GM18858 (cell line): Measurements from ENCODE around the gene PIK3C2G.
"Not testable (repeated sequence)": the region's sequence is repeated elsewhere in the genome, so short reads cannot be mapped to it uniquely, and the experiment has no call there.

Experiments used
- ATAC-seq: cut with Tn5 transposase; IDR thresholded peaks from one replicate; pipeline ENCODE4 v1.9.1; 2021; ENCODE audit not compliant: unreplicated experiment

PIK3C2G gene

GRCh38 chr12:18261273-18261672 is at the start of gene PIK3C2G:
TSS of gene PIK3C2G (plus strand) at chr12:18261518. CDS start at chr12:18282082, 20,564 bp downstream.
- no peak for ATAC-seq

GRCh38 chr12:18217966-18218365 is 43.4 kb upstream of the PIK3C2G start:
- no peak for ATAC-seq

- no peak for ATAC-seq
Observed at GRCh38 chr12:18221726-18222125, 39.6 kb upstream of the PIK3C2G start.

GRCh38 chr12:18222699-18223098 is 38.6 kb upstream of the PIK3C2G start:
- ATAC-seq, result no peak

GRCh38 chr12:18224745-18225144 is 36.6 kb upstream of the PIK3C2G start:
- ATAC-seq, result peak; percentile 46

GRCh38 chr12:18239526-18239925 is 21.8 kb upstream of the PIK3C2G start:
- no peak for ATAC-seq

- ATAC-seq, result no peak
Observed at GRCh38 chr12:18242380-18243089, 18.8 kb upstream of the PIK3C2G start.

GRCh38 chr12:18243238-18243637 is 18.1 kb upstream of the PIK3C2G start:
- no peak for ATAC-seq

- ATAC-seq, result no peak
Observed at GRCh38 chr12:18246066-18246465, 15.3 kb upstream of the PIK3C2G start.

- ATAC-seq, result no peak
Observed at GRCh38 chr12:18250313-18250916, 10.9 kb upstream of the PIK3C2G start.

GRCh38 chr12:18254081-18254480 is 7.2 kb upstream of the PIK3C2G start:
- no peak for ATAC-seq

GRCh38 chr12:18255004-18255403 is 6.3 kb upstream of the PIK3C2G start:
- not testable (repeated sequence) for ATAC-seq

- ATAC-seq, result no peak
Observed at GRCh38 chr12:18257251-18257650, 4.1 kb upstream of the PIK3C2G start.

GRCh38 chr12:18258929-18259328 is 2.4 kb upstream of the PIK3C2G start:
- ATAC-seq, result no peak

GRCh38 chr12:18259906-18260682 is 1.2 kb upstream of the PIK3C2G start:
- ATAC-seq, result no peak

- ATAC-seq, result no peak
Observed at GRCh38 chr12:18261906-18262305, 588 bp downstream of the PIK3C2G start.

- no peak for ATAC-seq
Observed at GRCh38 chr12:18262514-18262913, 1.2 kb downstream of the PIK3C2G start.

GRCh38 chr12:18264581-18265075 is 3.3 kb downstream of the PIK3C2G start:
- no peak for ATAC-seq

- no peak for ATAC-seq
Observed at GRCh38 chr12:18267427-18268099, 6.2 kb downstream of the PIK3C2G start.

GRCh38 chr12:18270958-18271460 is 9.7 kb downstream of the PIK3C2G start:
- no peak for ATAC-seq

- no peak for ATAC-seq
Observed at GRCh38 chr12:18275981-18276380, 14.7 kb downstream of the PIK3C2G start.
